Measurements from ENCODE around the gene SOS2.

SOS2 gene

GRCh38 chr14:50237427-50237826 is 6.0 kb upstream of the SOS2 start:
- DNase-seq (ENCODE audit: low read depth), result no peak
- no peak for TF ChIP-seq CTCF (IDR thresholded peaks at IDR 0.05; ENCODE audit: low read depth, low read length, missing control alignments)
- H3K4me3 ChIP-seq (ENCODE audit: low read depth, low read length), result no peak overlapping the region

- no peak for TF ChIP-seq CTCF (IDR thresholded peaks at IDR 0.05; ENCODE audit: low read depth, low read length, missing control alignments)
- no peak overlapping the region for H3K4me3 ChIP-seq (ENCODE audit: low read depth, low read length)
- DNase-seq (ENCODE audit: low read depth), result no peak
These were observed 2.5 kb upstream of the SOS2 start for GRCh38 chr14:50233951-50234250.

GRCh38 chr14:50233166-50233950 is 2.0 kb upstream of the SOS2 start:
- no peak overlapping the region for H3K4me3 ChIP-seq (ENCODE audit: low read depth, low read length)
- DNase-seq (ENCODE audit: low read depth), result no peak
- no peak for TF ChIP-seq CTCF (IDR thresholded peaks at IDR 0.05; ENCODE audit: low read depth, low read length, missing control alignments)

GRCh38 chr14:50232276-50232642 is 881 bp upstream of the SOS2 start:
- no peak for TF ChIP-seq CTCF (IDR thresholded peaks at IDR 0.05; ENCODE audit: low read depth, low read length, missing control alignments)
- DNase-seq (ENCODE audit: low read depth), result no peak
- peak overlapping the region; percentile 66 for H3K4me3 ChIP-seq (ENCODE audit: low read depth, low read length)

- no peak for DNase-seq (ENCODE audit: low read depth)
- peak overlapping the region; percentile 66 for H3K4me3 ChIP-seq (ENCODE audit: low read depth, low read length)
- TF ChIP-seq CTCF (IDR thresholded peaks at IDR 0.05; ENCODE audit: low read depth, low read length, missing control alignments), result no peak
These were observed 490 bp downstream of the SOS2 start for GRCh38 chr14:50230701-50231474.

GRCh38 chr14:50230401-50230700 is 1.0 kb downstream of the SOS2 start:
- H3K4me3 ChIP-seq (ENCODE audit: low read depth, low read length), result peak overlapping the region; percentile 66
- no peak for TF ChIP-seq CTCF (IDR thresholded peaks at IDR 0.05; ENCODE audit: low read depth, low read length, missing control alignments)
- DNase-seq (ENCODE audit: low read depth), result no peak

GRCh38 chr14:50229681-50230080 is 1.7 kb downstream of the SOS2 start:
- DNase-seq (ENCODE audit: low read depth), result no peak
- TF ChIP-seq CTCF (IDR thresholded peaks at IDR 0.05; ENCODE audit: low read depth, low read length, missing control alignments), result no peak
- peak overlapping the region; percentile 66; the same call in 1 of the 2 replicates for H3K4me3 ChIP-seq (ENCODE audit: low read depth, low read length)

All from GM12864 (cell line).